GM19467 (cell line): ENCODE measurements around the gene TC2N.
"Not testable (repeated sequence)": the region's sequence is repeated elsewhere in the genome, so short reads cannot be mapped to it uniquely, and the experiment has no call there.

Experiments
- ATAC-seq: cut with Tn5 transposase; IDR thresholded peaks from one replicate; pipeline ENCODE4 v1.9.1; 2021; ENCODE audit warnings: mild to moderate bottlenecking, moderate library complexity; ENCODE audit not compliant: unreplicated experiment

Gene TC2N

GRCh38 chr14:91870890-91871289 is 3.6 kb upstream of the TC2N start:
- no peak for ATAC-seq

GRCh38 chr14:91870001-91870400 is 2.7 kb upstream of the TC2N start:
- no peak for ATAC-seq

DNA sequence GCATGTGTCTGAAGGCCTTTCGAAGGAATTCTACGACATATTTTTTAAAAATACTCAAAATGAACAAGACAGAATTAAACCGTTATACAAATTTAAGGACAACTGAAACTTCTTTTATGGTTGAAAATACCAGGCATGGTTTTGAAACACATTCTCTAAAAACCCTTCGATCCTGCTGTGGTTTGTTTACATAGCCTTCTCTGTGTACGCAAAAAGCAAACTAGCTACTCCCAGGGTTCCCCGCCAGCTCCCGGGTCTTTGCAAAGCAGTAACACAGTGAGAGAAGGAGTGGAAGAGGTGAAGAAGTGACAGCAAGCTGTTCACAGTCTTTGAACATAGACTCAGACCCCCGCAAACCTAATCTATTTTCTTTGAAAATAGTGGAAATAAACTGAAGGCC is 2.2 kb upstream of the TC2N start:
- ATAC-seq = no peak

GRCh38 chr14:91866511-91867295 is 633 bp downstream of the TC2N start:
- ATAC-seq = no peak

GRCh38 chr14:91866061-91866460 is 1.3 kb downstream of the TC2N start:
- no peak for ATAC-seq

DNA sequence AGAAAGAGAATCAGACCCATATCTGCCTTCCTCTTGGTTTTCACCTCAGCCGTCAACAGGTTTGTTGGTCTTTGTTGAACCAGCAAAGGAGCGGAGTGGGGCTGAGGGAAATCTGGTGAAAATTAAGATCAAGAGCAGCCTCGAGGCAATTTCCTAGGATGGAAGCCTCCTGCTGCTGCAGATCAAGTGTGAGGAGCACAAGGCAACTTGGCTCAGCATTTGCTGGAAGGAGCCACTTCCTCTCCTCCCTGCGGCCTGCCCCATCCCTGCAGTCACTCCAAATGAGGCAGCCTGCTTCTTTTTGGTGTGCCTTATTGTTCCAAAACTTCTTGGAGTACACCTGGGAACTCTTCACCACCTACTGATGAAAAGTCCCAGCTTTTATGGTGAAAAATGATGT is 4.9 kb downstream of the TC2N start:
- no peak for ATAC-seq

DNA sequence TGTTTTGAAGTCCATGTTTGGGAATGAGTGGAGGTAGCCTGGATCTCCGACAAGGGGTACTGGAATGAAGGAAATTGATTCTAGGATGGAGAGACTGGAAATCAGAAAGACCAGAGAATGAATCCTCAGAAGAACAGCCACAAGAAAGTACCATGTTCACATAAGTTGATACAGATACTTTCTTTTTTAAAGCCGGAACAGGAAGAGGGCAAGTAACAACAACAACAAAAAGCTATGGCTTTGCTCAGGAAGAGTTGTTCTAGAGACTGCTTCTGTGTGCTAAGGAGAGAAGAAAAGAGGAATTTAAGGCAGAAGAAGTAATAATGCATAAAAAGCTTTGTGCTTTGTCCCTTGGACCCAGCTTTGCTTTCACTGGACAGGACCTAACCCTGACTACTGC is 6.2 kb downstream of the TC2N start:
- ATAC-seq = no peak

DNA sequence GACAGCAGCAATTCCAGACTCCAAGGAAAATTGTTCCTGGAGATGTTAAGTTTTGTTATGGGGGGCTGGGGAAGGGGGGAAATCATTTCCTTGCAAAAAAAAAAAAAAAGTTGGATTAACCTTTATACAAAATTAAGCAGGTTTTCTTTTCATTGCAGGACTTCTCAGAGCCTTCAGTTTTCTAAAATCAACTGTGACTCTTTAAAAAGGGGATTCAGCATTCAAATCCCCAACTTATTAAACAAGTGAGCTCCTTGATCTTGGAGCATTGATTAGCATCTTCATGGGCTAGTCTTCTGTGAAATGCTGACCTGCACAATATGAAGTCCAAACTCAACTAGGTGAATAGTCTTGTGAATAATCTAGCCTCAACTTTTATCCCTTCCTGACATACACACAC is 7.1 kb downstream of the TC2N start:
- no peak for ATAC-seq

DNA sequence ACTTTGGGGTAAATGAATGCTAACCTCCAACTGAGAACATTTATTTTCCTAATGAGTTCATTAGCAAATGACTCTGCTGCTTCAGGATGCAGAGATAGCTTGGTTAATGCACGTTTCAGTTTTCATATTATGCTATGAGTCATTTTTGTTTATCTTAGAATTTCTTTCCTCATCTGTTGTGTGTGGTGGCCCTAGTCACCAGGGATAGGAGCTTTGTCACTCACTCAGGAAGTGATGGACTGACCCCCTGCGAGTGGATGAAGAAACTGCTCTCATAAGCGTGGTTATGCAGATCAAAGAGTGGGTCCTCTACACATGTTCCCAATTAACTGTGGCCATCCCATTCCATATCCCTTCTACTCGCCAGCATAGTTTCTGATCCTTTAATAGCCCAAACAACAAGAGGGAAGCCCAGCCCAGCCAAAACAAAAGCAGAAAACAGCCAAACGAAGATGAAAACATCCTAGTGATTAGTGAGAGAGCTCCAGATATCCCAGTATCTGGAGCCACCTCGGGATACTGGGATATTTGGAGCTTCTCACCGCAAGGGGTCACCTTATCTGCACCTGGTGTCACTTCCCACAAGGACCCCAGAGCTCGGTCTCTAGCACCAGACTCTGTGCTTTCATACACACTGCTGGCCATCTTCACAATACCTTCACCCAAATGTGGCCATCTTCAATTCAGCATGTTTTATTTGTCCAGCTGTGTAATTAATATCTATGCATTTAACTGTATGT is 8.6 kb downstream of the TC2N start:
- ATAC-seq = peak; percentile 58

DNA sequence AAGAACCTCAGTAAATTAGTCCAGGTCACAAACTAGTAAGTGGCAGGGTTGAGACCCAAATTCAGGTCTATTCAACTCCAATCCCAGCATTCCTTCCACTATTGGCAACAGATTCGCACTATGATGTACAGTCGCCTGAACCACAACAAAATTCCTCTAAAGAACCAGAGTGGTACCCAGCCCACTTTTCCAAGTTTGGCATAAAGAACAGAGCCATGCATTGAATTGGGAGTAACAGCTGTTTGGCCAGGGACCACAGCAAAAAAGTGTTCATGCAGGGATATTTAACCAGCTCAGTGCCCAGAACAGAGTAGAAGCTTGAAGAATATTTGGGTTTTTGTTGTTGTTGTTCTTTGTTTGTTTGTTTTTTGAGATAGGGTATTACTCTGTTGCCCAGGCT is 9.7 kb downstream of the TC2N start:
- ATAC-seq = no peak

GRCh38 chr14:91854327-91854934 is 12.9 kb downstream of the TC2N start:
- ATAC-seq = no peak

DNA sequence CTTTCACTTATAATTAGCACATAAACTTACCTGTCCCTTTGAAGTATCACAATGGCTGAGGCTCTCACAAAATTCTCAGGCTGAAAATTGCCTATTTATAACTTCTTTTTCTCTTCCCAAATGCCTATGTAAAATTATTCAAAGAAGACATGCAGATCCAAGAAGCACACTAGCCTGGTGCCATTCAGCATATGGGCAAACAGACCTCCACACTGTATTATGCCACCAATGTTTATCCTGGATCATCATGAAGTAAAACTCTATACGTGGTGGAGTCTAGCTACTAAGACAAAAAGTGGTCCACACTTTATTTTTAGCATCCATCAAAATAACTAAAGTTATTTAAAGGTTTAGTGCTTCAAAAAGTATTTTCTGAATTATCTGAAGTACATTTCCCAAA is 15.8 kb downstream of the TC2N start:
- ATAC-seq = no peak

GRCh38 chr14:91848504-91849001 is 18.8 kb downstream of the TC2N start:
- no peak for ATAC-seq

DNA sequence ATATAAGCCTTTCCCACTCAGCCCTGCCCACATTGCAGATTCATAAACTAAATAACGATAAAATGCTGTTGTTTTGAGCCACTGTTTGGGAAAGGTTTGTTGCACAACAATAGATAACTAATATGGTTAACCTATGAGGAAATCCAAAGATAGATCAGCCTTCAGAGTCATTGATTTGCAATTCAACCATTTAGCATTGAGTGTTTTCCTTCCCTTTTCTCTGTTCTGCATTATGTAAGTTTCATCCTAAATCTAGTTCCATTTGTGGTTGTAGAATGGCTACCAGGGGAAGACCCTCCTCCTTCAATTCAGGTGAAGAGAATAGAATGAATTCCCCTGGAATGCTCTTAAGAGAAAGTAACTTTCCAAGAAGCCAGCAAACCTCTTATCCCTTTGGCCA is 19.6 kb downstream of the TC2N start:
- ATAC-seq = no peak

DNA sequence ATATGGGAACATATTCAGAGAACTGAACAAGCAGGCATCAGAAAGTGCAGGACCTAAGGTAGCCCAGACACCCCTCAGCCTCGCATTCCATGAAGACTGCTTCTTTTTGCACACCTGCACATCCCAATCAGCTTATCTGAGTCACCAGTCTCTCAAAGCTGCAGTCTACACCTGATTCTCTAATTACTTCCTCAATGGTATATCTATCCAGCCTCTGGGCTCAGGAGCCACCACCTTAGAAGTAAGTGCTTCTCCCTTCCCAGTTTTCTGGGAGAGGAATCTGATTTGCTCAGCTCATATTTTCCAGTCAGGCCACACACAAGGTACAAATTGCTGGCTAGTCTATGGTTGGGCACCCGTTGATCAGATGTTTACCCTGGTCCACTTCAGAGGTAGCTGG is 21.7 kb downstream of the TC2N start:
- ATAC-seq = no peak

DNA sequence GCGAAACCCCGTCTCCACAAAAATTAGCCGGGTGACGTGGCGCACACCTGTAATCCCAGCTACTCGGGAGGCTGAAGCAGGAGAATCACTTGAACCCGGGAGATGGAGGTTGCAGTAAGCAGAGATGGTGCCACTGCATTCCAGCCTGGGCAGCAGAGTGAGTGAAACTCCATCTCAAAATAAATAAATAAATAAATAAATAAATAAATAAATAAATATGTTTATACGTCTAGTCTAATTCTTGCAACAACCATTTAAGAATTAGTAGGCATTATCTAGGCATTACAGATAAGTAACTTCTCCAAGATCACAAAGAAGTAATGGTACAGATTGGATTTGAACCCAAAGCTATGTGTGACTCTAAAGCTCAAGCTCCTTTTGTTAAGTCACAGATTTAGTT is 22.3 kb downstream of the TC2N start:
- ATAC-seq = not testable (repeated sequence)

- no peak for ATAC-seq
These were observed 23.3 kb downstream of the TC2N start for GRCh38 chr14:91844029-91844428.

GRCh38 chr14:91843437-91843836 is 23.9 kb downstream of the TC2N start:
- ATAC-seq = no peak

DNA sequence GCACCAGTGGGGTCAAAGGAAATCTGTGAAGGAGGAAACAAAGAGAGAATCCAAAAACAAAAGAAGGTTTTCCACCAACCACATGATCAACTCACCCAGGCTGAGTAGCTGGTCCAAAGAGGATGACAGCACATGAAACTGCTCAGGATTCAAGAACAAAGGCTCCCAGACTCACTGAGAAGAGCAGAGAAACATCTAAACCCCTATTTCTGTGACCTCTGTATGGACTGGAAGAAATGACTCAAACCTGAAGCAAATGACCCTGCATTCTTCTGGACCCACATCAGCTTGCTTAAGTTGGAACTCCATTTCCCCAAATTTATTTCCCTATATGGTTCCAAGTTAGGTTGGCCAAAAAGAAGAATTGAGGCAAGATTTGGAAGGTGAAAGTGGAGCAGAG is 26.3 kb downstream of the TC2N start:
- no peak for ATAC-seq

DNA sequence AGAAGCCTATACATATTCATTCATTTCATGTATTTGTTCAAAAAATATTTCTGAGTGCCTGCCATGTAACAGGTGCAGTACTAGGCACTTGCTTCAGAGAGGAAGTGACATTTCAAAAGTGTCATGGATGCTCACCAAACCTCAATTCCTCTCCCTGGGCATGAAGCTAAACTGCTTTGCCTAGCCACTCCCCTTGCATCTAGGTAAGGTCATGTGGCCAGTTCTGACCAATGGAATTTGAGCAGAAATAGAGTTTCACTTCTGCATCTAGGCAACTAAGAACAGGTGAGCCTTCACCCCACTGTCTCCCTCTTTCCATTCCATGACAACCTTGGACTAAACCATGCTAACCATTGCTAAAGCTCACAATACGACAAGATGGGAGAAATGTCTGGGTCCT is 27.6 kb downstream of the TC2N start:
- ATAC-seq = no peak

DNA sequence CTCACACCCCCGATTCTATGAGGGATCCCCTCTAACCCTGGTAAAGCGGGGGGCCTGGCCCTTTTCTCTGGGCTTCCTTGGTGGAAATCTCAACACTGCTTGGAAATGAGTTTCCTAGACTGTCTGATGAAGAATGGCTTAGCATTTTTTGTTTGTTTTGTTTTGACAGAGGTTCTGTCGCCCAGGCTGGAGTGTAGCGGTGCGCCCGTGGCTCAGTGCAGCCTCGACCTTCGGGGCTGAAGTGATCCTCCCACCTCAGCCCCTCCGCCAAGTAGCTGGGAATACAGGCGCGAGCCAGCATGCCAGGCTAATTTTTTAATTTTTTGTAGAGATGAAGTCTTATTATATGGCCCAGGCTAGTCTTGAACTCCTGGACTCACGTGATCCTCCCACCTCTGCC is 30.3 kb downstream of the TC2N start:
- no peak for ATAC-seq
